ENCODE data around the gene NTN5.

NTN5 gene

GRCh38 chr19:48634424-48635262, 38.2 kb downstream of the NTN5 start:
- TF ChIP-seq GATA3 (IDR thresholded peaks at IDR 0.05; ENCODE audit: low read depth, low read length) = no peak
- no peak for TF ChIP-seq GATA2 (IDR thresholded peaks at IDR 0.05; ENCODE audit: low read depth, low read length)

- no peak for TF ChIP-seq GATA2 (IDR thresholded peaks at IDR 0.05; ENCODE audit: low read depth, low read length)
Measured at GRCh38 chr19:48634036-48634342, 38.8 kb downstream of the NTN5 start.

GRCh38 chr19:48633148-48634035, 39.4 kb downstream of the NTN5 start:
- TF ChIP-seq GATA3 (IDR thresholded peaks at IDR 0.05; ENCODE audit: low read depth, low read length) = no peak
- TF ChIP-seq GATA2 (IDR thresholded peaks at IDR 0.05; ENCODE audit: low read depth, low read length) = no peak

GRCh38 chr19:48632692-48633147, 40.1 kb downstream of the NTN5 start:
- no peak for TF ChIP-seq GATA2 (IDR thresholded peaks at IDR 0.05; ENCODE audit: low read depth, low read length)
- TF ChIP-seq GATA3 (IDR thresholded peaks at IDR 0.05; ENCODE audit: low read depth, low read length) = no peak

GRCh38 chr19:48631225-48631624, 41.6 kb downstream of the NTN5 start:
- TF ChIP-seq GATA2 (IDR thresholded peaks at IDR 0.05; ENCODE audit: low read depth, low read length) = no peak
- TF ChIP-seq GATA3 (IDR thresholded peaks at IDR 0.05; ENCODE audit: low read depth, low read length) = no peak

GRCh38 chr19:48630296-48631063, 42.3 kb downstream of the NTN5 start:
- TF ChIP-seq GATA3 (IDR thresholded peaks at IDR 0.05; ENCODE audit: low read depth, low read length) (no peak), GATA2 (IDR thresholded peaks at IDR 0.05; ENCODE audit: low read depth, low read length) (no peak)

GRCh38 chr19:48629599-48630295, 43.1 kb downstream of the NTN5 start:
- TF ChIP-seq GATA2 (IDR thresholded peaks at IDR 0.05; ENCODE audit: low read depth, low read length) (no peak), GATA3 (IDR thresholded peaks at IDR 0.05; ENCODE audit: low read depth, low read length) (no peak)

GRCh38 chr19:48629297-48629598, 43.6 kb downstream of the NTN5 start:
- no peak for TF ChIP-seq GATA2 (IDR thresholded peaks at IDR 0.05; ENCODE audit: low read depth, low read length)
- TF ChIP-seq GATA3 (IDR thresholded peaks at IDR 0.05; ENCODE audit: low read depth, low read length) = no peak

- TF ChIP-seq GATA3 (IDR thresholded peaks at IDR 0.05; ENCODE audit: low read depth, low read length) (no peak), GATA2 (IDR thresholded peaks at IDR 0.05; ENCODE audit: low read depth, low read length) (no peak)
Measured at GRCh38 chr19:48628486-48629296, 44.1 kb downstream of the NTN5 start.

GRCh38 chr19:48627865-48628314, 44.9 kb downstream of the NTN5 start:
- TF ChIP-seq GATA3 (IDR thresholded peaks at IDR 0.05; ENCODE audit: low read depth, low read length) = no peak
- no peak for TF ChIP-seq GATA2 (IDR thresholded peaks at IDR 0.05; ENCODE audit: low read depth, low read length)

- TF ChIP-seq GATA2 (IDR thresholded peaks at IDR 0.05; ENCODE audit: low read depth, low read length) = no peak
- no peak for TF ChIP-seq GATA3 (IDR thresholded peaks at IDR 0.05; ENCODE audit: low read depth, low read length)
Measured at GRCh38 chr19:48627201-48627864, 45.5 kb downstream of the NTN5 start.

- TF ChIP-seq GATA2 (IDR thresholded peaks at IDR 0.05; ENCODE audit: low read depth, low read length) (no peak), GATA3 (IDR thresholded peaks at IDR 0.05; ENCODE audit: low read depth, low read length) (no peak)
Measured at GRCh38 chr19:48625891-48626327, 46.9 kb downstream of the NTN5 start.
